Measurements from ENCODE around the gene UNC79.

GRCh38 chr14:93510056-93510455, 79.3 kb downstream of the UNC79 start:
- TF ChIP-seq POLR2A (IDR thresholded peaks at IDR 0.05; ENCODE audit: low read depth, low read length) (no peak), POLR2AphosphoS5 (IDR thresholded peaks at IDR 0.05; ENCODE audit: low read depth, low read length) (no peak)
